ENCODE data around the gene ZNF608.

DNA sequence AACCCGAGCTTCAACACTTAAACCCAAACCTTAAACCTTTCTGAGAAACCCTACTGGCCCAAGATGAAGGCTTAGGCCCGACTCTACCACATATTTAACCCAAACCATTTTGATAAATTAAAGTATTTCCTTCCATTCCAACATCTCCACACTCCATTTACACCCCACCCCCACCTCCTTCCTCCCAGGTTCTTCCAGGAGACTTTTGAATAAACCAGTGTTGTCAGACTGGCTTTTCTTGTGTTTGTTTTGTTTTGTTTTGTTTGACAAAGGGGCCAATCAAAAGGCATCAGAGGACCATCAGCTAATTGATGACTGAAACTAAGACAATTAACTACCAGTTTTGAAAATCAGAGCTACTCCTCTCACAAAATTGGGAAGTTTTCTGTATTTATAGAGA is 4.6 kb upstream of the ZNF608 start:
- TF ChIP-seq, protein P1, sequence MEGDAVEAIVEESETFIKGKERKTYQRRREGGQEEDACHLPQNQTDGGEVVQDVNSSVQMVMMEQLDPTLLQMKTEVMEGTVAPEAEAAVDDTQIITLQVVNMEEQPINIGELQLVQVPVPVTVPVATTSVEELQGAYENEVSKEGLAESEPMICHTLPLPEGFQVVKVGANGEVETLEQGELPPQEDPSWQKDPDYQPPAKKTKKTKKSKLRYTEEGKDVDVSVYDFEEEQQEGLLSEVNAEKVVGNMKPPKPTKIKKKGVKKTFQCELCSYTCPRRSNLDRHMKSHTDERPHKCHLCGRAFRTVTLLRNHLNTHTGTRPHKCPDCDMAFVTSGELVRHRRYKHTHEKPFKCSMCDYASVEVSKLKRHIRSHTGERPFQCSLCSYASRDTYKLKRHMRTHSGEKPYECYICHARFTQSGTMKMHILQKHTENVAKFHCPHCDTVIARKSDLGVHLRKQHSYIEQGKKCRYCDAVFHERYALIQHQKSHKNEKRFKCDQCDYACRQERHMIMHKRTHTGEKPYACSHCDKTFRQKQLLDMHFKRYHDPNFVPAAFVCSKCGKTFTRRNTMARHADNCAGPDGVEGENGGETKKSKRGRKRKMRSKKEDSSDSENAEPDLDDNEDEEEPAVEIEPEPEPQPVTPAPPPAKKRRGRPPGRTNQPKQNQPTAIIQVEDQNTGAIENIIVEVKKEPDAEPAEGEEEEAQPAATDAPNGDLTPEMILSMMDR (optimal IDR thresholded peaks at IDR 0.05 in 1 of 3, IDR thresholded peaks at IDR 0.05 in 1 of 3, conservative IDR thresholded peaks at IDR 0.05 in 1 of 3; ENCODE audit: extremely low read depth in 1 of 3, insufficient read depth in 2 of 3, low read length in 3 of 3), result no peak
- TF ChIP-seq EZH2 (IDR thresholded peaks at IDR 0.05; ENCODE audit: low read length), result no peak
